Chondrocyte (in vitro differentiated cells): ENCODE data around the gene PTCSC3. TPM values are rescaled to one million over a fixed set of nuclear protein-coding genes. Genes with fewer than 3 reads are reported as not detected.

ENCODE experiments used
- DNase-seq: peaks from one replicate; pipeline ENCODE4 v3.0.0; 2021; ENCODE audit warnings: mixed read lengths, low spot score
- H3K27ac Mint-ChIP-seq: one replicate; pipeline ENCODE4 v1.8.0; 2021; ENCODE audit warnings: mild to moderate bottlenecking, moderate library complexity, mixed read lengths; ENCODE audit not compliant: unreplicated experiment
- H3K27me3 Mint-ChIP-seq: 2 replicates; pipeline ENCODE4 v1.8.0; 2021; ENCODE audit warnings: low read depth, mixed read lengths
- H3K36me3 Mint-ChIP-seq: 2 replicates; pipeline ENCODE4 v1.8.0; 2021; ENCODE audit warnings: low read depth, mixed read lengths
- H3K4me1 Mint-ChIP-seq: 2 replicates; pipeline ENCODE4 v1.8.0; 2021; ENCODE audit warnings: low read depth, mild to moderate bottlenecking, mixed read lengths
- H3K4me3 Mint-ChIP-seq: one replicate; pipeline ENCODE4 v1.8.0; 2021; ENCODE audit warnings: mild to moderate bottlenecking, moderate library complexity, mixed read lengths; ENCODE audit not compliant: unreplicated experiment
- H3K9me3 Mint-ChIP-seq: 2 replicates; pipeline ENCODE4 v1.8.0; 2021; ENCODE audit warnings: low read depth, mixed read lengths
- CTCF ChIP-seq: fragments of 200-600 bp; sonication (generic); IDR thresholded peaks from 2 replicates; pipeline ENCODE4 v1.5.0; 2021; ENCODE audit warnings: antibody characterized with exemption, mild to moderate bottlenecking, moderate library complexity
- long read RNA-seq: library from polyadenylated mRNA; stranded (forward); transcript quantifications from one replicate; pipeline ENCODE4 v2.0.0, GENCODE V29; 2021
- total RNA-seq: library from RNA; stranded (reverse); gene quantifications from 3 replicates; pipeline ENCODE4 v1.2.1, GENCODE V29; 2021

Gene PTCSC3
- not detected in 3 replicates for total RNA-seq
- long read RNA-seq: 0 reads

DNA sequence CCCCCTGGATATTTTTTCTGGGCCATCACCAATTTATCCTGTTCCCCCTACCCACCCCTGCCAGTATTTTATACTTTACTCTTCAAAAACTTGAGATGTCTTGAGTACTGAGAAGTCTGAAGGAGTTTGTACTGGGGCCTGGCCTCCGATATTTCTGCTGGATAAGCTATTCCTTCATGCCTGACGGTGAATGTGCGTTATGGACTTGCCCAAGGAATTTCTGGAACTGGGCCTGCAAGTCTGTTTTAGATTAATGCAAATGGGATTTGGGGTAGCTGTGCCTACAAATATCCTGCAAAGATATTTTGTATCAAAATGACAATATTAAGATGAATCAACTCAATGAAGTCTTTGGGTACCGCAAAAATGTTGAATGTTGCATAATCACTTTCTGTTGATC, at the start of gene PTCSC3:
Gene PTCSC3 (minus strand): TSS at position 199 of the 400 bp plus-strand sequence.
- peaks cover 9% of the 10 kb centered on the region for H3K27me3 Mint-ChIP-seq
- TF ChIP-seq CTCF: no peak
- DNase-seq: no peak

GRCh38 chr14:36226164-36226563, 49.6 kb upstream of the PTCSC3 start:
- TF ChIP-seq CTCF: no peak
- Mint-ChIP-seq H3K27me3 (peaks cover 19% of the 10 kb centered on the region), H3K27ac (no peak overlapping the region), H3K9me3 (no peaks in the 10 kb centered on the region), H3K4me1 (peaks cover 8% of the 10 kb centered on the region), H3K36me3 (no peaks in the 10 kb centered on the region), H3K4me3 (no peak overlapping the region)
- DNase-seq: no peak

More for the DNA sequence above, at the start of gene PTCSC3:
- Mint-ChIP-seq H3K27ac (no peak within 1 kb of the TSS), H3K4me1 (no peaks in the 10 kb centered on the region), H3K4me3 (no peak within 1 kb of the TSS), H3K36me3 (no peaks in the 10 kb centered on the region), H3K9me3 (no peaks in the 10 kb centered on the region)

DNA sequence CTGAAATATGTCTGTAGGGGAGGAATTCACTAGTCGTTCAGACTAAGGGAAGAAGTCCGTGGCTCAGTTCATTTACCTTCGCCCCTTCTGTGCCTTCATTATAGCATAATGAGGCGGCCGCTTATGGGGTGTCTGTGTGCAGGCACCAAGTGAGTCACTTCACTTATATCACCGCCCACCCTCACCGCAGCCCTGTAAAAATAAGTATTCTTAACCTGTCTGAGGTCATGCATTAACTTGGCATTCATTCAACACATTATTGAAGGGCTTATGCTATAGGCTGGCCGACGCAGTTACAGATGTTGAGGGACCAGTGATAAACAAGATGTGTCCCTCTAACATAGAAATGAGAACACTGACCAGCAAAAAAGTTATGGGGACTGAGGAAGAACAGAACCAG, 47.7 kb upstream of the PTCSC3 start:
- no peak overlapping the region for H3K4me3 Mint-ChIP-seq
- H3K27ac Mint-ChIP-seq: no peak overlapping the region
- no peak for DNase-seq
- no peak for TF ChIP-seq CTCF
- no peaks in the 10 kb centered on the region for H3K36me3 Mint-ChIP-seq
- H3K27me3 Mint-ChIP-seq: peaks cover 25% of the 10 kb centered on the region
- peaks cover 4% of the 10 kb centered on the region for H3K4me1 Mint-ChIP-seq
- no peaks in the 10 kb centered on the region for H3K9me3 Mint-ChIP-seq

GRCh38 chr14:36223558-36223957, 47.0 kb upstream of the PTCSC3 start:
- Mint-ChIP-seq H3K9me3 (no peaks in the 10 kb centered on the region), H3K4me3 (no peak overlapping the region), H3K4me1 (peaks cover 3% of the 10 kb centered on the region), H3K27me3 (peaks cover 29% of the 10 kb centered on the region), H3K27ac (no peak overlapping the region), H3K36me3 (no peaks in the 10 kb centered on the region)
- no peak for TF ChIP-seq CTCF
- no peak for DNase-seq

DNA sequence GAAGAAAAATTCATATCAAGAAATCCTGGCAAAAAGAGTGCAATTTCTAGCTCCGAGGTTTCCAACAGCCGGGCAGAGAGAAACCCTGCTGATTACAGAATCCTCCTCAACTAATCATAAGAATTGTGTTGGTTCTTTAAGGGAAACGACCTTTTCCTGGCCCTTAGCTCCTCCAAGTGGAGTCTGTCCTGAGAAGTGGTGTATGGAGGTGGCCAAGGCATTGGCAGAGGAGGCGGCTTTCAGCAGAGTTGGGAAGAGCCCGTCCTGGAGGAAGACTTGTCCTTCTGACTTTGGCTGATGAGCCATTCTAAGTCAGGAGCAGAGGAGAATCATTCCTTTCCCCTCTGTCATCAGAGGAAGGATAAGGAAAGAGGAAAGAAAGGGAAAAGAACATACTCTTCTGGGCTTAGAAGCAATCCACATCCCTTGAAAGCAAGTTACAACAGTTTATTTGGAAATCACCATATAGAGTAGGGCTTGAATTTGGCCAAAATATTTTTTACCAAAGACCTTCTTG, 46.5 kb upstream of the PTCSC3 start:
- Mint-ChIP-seq H3K36me3 (no peaks in the 10 kb centered on the region), H3K9me3 (no peaks in the 10 kb centered on the region), H3K4me1 (peaks cover 3% of the 10 kb centered on the region), H3K4me3 (no peak overlapping the region), H3K27me3 (peaks cover 32% of the 10 kb centered on the region), H3K27ac (no peak overlapping the region)
- TF ChIP-seq CTCF: no peak
- DNase-seq: no peak
